ENCODE measurements around the gene SF3B5.
"Not testable (repeated sequence)": the region's sequence is repeated elsewhere in the genome, so short reads cannot be mapped to it uniquely, and the experiment has no call there.

SF3B5 gene

DNA sequence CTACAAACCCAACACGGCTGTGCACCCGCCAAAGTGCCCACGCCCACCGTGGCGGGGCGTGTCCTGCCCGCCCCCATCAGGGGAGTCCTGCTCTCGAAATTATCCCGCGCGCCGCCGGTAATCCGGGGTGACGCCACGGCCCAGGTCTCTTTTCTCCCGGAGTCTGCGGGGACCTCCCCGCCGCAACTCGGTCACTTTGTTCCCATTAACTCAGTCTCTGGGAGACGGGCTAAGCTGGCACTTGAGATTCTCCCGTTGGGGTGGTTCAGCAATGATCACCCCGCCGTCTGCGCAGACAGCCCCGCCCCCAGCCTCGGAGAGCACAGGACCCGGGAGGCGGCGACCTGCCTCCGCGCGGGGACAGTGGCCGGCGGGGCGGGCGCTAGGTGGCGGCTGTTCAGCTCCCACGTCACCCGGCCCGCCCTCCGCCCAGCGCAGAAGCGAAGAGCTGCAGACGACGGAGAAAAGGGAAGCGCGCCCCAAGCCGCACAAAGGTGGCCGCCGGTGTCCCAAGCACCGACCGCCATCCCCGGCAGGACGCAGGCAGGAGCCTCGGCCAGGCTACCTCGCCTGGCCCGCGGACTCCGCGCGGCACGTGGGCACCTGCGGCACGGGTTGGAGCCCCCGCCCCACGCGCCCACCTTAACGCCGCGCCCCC is 31.5 kb downstream of the SF3B5 start:
- DNase-seq (ENCODE audit: low read depth), result no peak

DNA sequence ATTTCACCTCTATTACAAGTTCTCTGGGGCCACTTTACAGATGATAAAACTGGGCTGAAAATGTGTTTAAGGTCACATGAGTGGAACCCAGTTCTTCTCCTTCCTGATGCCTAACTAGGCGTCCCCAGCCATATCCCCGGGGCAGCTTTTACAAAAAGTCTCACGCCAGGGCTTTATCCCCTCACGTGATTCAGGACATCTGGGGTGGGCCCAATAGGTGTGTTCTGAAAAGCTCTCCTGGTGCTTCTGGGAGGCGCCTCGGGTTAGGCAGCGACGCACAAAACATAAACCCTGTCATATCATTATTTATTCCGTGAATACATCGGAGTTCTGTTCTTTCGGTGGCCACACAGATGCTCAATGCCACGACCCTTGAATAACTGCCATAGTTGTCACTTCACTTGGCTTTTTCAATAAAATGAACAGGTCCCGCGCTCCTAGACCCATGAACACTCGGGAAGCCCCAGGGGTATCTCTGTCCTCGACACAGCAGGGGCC is 32.1 kb downstream of the SF3B5 start:
- no peak for DNase-seq (ENCODE audit: low read depth)

DNA sequence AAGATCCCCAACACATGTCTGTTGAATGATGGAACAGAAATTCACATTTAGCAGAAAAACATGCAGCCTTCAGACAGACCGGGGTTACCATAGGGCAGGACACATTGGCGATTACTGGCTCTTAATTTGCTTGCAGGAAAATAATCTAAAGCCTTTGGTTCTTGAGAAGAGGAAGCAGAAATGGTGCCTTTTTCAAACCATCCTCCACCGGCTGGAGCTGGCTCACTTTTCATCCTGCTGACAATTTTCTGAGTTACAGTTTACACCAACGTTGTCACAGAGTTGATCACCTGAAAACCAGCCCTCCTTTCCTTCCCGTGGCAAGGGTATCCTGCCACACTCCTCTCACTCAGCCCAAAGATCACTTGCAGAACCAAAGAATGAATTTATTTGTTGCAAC is 32.6 kb downstream of the SF3B5 start:
- no peak for DNase-seq (ENCODE audit: low read depth)

DNA sequence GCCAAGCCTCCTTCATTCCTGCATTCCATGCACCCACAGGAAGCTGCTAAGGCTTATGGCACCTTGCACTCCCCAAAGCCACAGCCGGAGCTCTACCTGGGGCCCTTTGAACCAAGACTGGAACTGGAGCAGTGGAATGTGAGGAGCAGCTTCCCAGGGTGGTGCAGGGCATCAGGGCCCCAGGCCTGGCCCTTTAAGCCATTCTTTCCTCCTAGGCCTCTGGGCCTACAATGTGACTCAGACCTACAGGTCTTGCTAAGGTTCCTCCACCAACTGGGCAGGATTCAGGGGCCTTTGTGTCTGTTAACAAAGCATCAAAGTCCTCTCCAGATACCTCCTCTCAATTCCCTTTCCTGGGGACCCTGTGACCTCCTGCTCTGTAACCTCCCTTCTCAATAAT is 36.2 kb downstream of the SF3B5 start:
- DNase-seq (ENCODE audit: low read depth), result no peak

DNA sequence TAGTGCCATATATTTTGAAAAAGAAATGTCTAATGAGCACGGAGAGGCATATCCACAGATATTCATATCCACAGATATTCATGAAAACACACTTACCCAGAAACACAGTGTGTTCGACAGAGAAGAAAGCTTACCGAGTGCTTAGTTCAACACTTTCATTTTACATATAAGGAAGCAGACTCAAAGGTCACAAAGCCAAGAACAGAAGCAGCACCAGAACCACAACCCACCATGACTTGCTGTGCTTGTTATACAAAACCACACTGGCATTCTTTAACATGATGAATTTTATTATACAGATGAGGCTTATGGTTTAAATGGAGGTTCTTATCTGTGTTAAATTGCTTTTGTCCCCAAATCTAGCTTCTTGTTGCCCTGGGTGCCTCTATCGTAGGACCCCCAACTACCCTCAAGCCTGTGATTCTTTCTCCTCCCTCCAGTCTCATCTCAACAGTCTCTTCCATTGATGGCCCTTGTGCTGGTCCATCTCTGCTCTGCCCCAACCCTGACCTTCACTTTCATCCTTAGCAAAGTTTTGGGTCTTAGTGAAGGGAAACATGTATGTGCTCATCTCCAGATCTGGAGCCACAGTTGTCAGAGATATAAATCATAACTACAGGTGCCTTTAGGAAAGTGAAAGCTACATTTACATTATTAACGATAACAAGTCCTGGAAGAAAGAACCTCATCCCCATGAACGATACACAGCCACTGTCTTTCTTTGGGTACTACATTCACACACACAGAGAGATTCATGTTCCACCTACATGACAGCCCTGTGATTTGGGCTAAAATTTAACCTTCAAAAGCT is 40.0 kb downstream of the SF3B5 start:
- DNase-seq (ENCODE audit: low read depth), result peak; percentile 36

DNA sequence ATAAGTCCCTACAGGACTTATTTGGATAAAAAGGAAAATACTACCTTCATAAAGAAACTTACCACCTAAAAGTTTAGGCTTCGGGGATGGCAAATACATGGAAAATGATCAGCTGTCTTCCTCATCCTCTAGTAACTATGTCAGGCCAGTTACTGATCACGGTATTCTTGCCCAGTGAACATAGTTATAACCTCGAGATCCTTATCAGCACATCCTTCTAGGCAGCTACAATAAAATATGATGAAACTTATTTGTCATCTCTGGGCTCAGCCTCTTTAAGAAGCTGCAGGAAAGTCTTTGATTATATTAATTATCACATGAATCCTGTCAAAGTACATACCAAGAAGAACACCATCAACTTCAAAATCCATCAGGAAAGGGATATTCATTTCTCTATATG is 41.8 kb downstream of the SF3B5 start:
- no peak for DNase-seq (ENCODE audit: low read depth)

DNA sequence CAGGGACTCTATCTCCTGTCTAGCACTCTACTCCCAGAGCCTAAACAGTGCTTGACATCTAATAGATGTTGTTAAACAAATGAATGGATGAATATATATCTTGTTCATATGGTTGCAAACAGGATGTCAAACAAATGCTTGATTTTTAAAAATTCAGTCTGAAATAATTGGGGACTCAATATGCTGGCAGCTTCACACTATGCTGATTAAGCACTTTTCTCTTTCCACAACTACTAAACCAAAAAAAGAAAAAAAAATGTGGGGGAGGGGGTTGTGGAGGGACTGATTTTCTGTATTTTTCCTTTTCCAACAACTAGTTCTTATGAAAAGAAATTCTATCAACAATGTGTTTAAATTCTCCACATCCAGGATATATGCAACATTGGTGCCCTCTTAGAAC is 42.9 kb downstream of the SF3B5 start:
- DNase-seq (ENCODE audit: low read depth), result no peak

DNA sequence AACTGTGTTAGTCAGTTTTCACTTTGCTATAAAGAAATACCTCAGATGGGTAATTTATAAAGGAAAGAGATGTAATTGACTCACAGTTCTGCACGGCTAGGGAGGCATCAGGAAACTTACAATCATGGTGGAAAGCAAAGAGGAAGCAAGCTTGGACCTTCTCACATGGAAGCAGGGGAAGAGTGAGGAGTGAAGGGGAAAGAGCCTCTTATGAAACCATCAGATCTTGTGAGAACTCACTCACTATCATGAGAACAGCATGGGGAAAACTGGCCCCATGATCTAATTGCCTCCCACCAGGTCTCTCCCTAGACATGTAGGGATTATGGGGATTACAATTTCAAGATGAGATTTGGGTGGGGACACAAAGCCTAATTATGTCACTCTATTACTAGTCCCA is 46.0 kb downstream of the SF3B5 start:
- DNase-seq (ENCODE audit: low read depth), result no peak

DNA sequence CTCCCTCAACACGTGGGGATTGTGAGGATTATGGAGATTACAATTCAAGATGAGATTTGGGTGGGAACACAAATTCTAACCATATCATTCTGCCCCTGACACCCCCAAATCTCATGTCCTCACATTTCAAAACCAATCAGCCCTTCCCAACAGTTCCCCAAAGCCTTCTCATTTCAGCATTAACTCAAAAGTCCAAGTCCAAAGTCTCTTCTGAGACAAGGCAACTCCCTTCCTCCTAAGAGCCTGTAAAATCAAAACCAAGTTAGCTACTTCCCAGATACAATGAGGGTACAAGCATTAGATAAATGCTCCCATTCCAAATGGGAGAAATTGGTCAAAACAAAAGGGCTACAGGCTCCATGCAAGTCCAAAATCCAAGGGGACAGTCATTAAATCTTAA is 47.7 kb downstream of the SF3B5 start:
- no peak for DNase-seq (ENCODE audit: low read depth)

DNA sequence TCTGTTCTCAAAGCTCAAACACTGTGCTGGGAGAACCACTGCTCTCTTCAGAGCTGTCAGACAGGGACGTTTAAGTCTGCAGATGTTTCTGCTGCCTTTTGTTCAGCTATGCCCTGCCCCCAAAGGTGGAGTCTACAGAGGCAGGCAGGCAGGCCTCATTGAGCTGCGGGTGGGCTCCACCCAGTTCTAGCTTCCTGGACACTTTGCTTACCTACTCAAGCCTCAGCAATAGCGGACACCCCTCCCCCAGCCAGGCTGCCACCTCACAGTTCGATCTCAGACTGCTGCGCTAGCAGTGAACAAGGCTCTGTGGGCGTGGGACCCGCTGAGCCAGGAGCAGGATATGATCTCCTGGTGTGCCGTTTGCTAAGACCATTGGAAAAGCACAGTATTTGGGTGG is 48.7 kb downstream of the SF3B5 start:
- DNase-seq (ENCODE audit: low read depth), result not testable (repeated sequence)

DNA sequence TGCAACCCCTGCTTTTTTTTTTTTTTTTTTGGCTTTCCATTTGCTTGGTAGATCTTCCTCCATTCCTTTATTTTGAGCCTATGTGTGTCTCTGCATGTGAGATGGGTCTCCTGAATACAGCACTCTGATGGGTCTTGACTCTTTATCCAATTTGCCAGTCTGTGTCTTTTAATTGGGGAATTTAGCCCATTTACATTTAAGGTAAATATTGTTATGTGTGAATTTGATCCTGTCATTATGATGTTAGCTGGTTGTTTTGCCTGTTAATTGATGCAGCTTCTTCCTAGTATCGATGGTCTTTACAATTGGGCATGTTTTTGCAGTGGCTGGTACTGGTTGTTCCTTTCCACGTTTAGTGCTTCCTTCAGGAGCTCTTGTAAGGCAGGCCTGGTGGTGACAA is 50.4 kb downstream of the SF3B5 start:
- not testable (repeated sequence) for DNase-seq (ENCODE audit: low read depth)

All from amniotic epithelial cell (primary cell).